ENCODE data around the gene PRPS1L1.

PRPS1L1 gene

DNA sequence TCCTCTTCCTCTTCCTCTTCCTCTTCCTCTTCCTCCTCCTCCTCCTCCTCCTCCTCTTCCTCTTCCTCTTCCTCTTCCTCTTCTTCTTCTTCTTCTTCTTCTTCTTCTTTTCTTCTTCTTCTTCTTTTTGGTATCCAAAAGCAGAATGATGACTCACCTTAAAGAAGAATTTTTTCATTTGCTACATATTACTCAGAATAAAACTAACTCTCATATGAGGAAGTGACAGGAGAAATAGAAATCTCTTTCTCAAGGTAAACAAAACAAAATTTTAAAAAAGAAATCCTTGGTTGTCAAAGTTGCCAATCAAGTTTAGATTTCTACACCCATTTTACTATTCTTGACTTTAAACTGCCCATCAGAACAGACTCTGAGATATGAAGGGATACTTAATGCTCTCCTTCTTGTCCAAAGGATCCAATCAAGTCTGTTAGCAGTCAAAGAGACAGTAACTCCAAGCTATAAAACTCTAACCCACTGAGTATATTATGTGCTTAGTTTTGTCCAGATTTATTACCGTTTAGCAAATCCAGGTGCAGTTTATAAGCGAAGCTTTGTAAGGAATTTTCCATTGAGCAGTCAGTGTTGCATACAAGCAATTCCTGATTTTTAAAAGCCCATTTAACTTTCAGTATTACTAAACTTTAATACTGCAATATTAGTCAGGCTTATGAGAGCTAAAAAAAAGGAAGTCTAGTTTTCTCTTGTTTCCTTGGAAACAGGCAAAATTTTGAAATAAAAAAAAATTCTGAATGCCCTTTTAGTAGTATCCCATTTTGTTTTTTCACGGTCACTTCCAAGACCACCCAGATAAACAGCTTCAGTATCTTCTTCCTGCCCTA is 44.2 kb downstream of the PRPS1L1 start:
- in situ Hi-C loops (cut with HindIII; ENCODE audit: low sequenced_read_pairs), result no loop called here

DNA sequence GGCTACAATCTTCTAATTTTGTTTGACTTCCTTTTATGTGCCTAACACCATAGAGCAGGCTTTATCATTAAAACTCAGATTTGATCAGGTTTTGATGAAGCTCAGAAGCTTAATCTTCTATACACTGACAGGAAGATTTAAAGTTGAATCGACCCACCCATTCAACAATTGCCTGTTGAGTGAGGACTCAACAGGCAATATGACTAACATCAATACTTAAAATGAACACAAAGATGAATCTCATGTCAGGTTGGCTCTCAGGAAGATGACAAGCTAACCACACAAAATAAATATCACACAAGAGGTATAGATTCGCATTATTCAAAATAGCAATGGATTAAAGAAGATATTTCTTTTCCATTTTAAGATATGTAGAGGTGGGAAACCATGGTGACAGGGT is 50.7 kb downstream of the PRPS1L1 start:
- no peak overlapping the region for H3K4me3 ChIP-seq (ENCODE audit: low read depth, low read length)
- no peak for DNase-seq (ENCODE audit: low read depth)
- TF ChIP-seq, protein P1, sequence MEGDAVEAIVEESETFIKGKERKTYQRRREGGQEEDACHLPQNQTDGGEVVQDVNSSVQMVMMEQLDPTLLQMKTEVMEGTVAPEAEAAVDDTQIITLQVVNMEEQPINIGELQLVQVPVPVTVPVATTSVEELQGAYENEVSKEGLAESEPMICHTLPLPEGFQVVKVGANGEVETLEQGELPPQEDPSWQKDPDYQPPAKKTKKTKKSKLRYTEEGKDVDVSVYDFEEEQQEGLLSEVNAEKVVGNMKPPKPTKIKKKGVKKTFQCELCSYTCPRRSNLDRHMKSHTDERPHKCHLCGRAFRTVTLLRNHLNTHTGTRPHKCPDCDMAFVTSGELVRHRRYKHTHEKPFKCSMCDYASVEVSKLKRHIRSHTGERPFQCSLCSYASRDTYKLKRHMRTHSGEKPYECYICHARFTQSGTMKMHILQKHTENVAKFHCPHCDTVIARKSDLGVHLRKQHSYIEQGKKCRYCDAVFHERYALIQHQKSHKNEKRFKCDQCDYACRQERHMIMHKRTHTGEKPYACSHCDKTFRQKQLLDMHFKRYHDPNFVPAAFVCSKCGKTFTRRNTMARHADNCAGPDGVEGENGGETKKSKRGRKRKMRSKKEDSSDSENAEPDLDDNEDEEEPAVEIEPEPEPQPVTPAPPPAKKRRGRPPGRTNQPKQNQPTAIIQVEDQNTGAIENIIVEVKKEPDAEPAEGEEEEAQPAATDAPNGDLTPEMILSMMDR (IDR thresholded peaks at IDR 0.05; ENCODE audit: low read depth, low read length, missing control alignments), result no peak
- in situ Hi-C loops (cut with HindIII; ENCODE audit: low sequenced_read_pairs), result no loop called here

More for the DNA sequence above, 44.2 kb downstream of the PRPS1L1 start:
- no peak for DNase-seq (ENCODE audit: low read depth)
- no peak overlapping the region for H3K4me3 ChIP-seq (ENCODE audit: low read depth, low read length)
- TF ChIP-seq, protein P1 (IDR thresholded peaks at IDR 0.05; ENCODE audit: low read depth, low read length, missing control alignments), result no peak

Measured in astrocyte of the cerebellum (primary cell).